ENCODE measurements around the gene BRIX1.

- TF ChIP-seq POLR2A (IDR thresholded peaks at IDR 0.05), result no peak
- TF ChIP-seq CTCF (IDR thresholded peaks at IDR 0.05), result no peak
These were observed 39.2 kb upstream of the BRIX1 start for GRCh38 chr5:34876275-34876674.

Measured in testis (tissue), 2 donors.